T1000 (cell line): Measurements from ENCODE around the gene NANS.
"Not testable (repeated sequence)": the region's sequence is repeated elsewhere in the genome, so short reads cannot be mapped to it uniquely, and the experiment has no call there.

Experiments used
- DNase-seq: peaks from one replicate; lab custom pipeline; 2025; ENCODE audit warnings: mixed read lengths; lab: John Stamatoyannopoulos, UW

NANS gene

DNA sequence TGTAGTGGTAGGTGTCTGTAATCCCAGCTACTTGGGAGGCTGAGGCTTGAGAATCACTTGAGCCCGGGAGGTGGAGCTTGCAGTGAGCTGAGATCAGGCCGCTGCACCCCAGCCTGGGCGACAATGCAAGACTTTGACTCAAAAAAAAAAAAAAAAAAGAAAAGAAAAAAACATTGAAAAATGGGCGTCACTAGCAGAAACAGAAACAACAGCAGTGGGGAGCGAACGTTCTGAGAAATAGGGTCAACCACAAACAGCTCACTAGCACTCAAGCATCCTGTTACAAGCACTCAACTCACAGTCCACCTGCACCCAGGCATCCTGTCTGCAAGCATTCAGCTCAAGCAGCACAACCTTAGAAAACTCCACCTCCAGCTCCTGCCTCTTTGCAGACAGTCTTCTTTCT, 45.3 kb downstream of the NANS start:
- no peak for DNase-seq

DNA sequence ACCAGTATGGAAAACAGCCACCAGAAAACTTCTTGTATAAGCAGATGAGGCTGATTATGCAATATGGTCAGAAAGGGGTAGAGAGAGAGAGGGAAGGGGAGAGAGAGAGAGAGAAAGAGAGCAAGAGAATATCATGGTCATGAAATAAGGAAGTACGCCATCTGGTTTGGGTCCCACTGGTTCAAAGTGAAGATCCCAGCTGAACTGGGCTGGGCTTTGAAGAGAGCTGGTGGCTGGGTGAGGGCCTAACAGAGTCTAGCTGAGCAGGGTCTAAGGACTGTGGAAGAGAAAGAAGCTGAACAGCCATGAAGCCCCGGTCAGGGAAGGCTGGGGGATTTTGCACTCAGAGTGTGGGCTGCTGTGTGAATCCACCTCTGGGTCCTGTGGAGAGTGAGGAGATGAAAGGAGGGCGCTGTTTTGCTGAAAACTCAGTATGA, 47.9 kb downstream of the NANS start:
- DNase-seq: no peak

DNA sequence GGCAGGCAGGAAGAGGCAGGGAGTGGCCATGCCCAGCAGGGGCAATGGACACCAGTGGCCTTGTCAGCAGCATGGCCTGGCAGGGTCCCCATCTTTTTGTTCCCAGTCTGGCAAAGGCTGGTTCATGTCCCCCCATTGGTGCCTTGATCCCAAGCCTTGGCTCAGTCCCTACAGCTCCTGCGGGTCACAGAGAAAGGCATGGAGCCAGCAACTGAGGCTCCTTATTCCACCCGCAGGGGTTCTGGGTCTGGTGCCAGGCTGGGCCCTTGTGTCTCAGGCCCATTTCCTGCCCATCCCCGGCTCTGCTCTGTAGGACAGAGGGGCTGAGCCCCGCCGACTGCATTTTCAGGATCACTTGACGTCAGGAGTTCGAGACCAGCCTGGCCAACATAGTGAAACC, 48.5 kb downstream of the NANS start:
- DNase-seq: no peak

DNA sequence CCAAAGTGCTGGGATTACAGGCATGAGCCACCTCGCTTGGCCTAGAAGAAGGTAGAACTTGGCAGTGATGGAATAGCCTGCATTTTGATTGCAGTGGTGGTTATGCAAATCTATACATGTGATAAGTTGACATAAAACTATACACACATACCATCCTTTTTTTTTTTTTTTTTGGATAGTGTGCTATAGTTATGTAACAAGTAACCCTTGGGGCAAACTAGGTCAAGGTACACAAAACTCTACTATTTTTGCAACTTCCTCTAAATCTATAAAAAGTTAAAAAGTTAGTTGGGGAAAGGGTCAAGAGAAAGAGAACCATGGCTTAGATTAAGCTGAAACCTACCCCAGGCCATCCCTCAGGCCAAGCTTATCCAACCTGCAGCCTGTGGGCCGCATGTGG, 51.4 kb downstream of the NANS start:
- no peak for DNase-seq

DNA sequence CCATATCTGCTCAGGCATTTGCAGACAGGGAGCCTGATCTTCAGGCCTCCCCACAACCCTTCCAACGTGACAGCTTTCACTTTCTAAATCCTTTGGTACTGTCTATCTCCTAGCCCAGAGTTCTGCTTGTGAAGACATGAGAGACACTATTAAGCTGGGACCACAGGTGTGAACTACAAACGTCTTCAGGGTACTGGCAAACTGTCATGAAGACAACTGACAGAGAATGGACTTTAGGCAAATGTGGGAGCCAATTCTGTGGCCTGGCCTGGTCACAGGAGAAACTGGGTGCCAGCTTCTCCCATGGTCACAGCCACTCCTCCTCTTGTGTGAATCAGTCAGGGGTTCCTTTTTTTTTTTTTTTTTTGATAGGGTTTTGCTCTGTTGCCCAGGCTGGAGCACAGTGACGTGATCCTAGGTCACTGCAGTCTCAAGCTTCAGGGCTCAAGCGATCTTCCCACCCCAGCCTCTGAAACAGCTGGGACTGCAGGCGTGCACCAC, 52.0 kb downstream of the NANS start:
- DNase-seq: no peak

DNA sequence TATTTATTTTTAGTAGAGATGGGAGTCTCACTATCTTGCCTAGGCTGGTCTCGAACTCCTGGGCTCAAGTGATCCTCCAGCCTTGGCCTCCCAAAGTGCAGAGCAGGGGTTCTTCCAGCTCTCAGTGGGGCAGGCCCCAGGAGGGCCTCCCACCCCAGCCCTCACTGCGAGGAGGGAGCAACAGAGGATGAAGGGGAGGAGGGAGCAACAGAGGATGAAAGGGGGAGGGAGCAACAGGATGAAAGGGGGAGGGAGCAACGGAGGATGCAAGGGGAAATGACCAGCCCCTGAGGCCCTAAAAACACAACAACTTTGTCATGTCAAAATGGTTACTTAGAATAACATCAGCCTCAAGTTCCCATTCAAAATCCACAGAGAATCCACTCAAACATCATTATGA, 52.5 kb downstream of the NANS start:
- DNase-seq: no peak

DNA sequence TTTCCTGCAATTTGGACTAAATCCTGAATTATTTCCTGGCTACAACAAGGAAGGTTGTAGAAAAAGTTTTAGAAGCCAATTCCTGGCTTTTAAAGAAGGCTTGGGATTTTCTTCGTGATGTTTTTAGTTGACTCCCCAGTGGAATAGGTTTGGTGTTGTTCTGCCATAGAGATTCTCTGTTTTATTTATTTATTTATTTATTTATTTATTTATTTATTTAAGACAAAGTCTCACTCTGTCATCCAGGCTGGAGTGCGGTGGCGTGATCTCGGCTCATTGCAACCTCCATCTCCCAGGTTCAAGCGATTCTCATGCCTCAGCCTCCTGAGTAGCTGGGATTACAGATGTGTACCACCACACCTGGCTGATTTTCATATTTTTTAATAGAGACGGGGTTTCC, 60.6 kb downstream of the NANS start:
- not testable (repeated sequence) for DNase-seq

DNA sequence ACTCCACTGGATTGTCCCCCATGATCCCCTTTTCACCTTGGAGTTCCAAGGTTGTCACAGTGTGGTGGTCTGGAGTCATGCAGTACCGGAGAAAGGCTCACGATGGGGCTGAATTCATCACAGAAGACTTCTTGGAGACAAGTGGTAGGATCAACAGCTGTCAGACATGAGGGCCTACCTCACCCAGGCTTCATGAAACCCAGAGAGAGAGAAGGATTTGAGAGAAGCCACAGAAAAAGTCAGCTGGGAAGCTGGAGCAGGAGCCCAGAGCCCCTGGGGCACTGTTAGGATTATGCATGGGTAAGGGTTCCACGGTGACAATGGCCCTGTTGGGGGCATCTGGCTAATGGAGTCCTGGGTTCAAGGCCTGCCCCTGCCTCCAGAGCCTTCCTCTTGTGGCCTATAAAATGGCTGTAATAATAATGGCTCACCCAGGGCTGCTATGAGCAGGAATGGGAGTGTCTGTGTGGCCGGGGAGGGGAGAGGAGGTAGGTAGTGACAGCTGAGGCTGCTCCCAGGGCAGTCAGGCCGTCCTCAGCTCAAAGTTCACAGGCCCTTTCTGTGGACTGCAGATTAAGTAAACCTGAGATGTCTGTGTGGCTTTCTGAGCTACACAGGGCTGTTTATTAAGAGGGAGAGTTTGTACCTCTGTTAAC, 61.6 kb downstream of the NANS start:
- DNase-seq: no peak

DNA sequence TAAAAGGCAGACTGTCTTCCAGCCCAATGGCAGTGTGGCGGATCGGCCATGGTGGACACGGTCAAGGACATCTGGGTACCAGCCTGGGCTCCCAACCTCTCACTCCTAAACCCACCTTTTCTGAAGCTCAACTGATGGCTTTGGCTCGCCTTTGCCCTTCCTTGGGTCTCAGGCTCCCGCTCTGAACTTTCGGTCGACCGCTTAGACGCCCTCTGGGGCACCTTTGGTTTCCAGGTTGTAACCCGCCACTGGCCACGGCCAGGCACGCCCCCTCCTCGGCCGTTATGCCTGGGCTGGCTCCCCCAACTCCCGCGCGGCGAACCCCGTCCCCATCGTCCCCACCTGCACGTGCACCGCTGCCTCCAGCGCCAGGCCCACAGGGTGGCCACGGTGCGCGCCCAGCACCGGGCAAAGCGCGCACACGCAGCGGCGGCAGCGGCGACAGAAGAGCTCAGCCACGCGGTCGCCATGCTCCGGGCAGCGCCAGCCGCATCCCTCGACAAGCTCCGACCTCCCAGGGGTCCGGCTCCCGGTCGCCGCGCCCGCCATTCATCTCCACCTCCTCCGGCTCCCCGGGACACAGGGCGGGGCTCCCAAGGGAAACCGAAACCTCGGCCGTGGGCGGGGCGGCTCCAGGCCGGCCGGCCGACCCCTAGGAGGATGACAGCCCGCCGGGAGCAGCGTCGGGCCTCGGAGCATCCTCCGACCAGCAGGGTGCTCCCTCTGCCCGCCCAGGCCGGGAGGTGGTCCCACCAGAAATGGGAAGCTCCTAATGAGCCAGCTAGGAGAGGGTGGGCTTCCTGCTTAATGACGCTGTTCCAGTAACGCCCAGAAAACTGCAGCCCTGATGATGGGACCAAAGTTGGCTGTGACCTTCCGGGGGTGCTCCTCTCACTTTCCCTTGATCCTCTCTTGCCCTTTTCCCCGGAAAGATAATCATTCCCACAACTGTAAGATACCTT, 62.4 kb downstream of the NANS start, which contains the start of gene TRIM14:
Gene TRIM14, minus strand, starts transcription at position 583 of the 962 bp plus-strand sequence. Its CDS starts 34 bp downstream, at position 549.
- DNase-seq: peak; percentile 12

DNA sequence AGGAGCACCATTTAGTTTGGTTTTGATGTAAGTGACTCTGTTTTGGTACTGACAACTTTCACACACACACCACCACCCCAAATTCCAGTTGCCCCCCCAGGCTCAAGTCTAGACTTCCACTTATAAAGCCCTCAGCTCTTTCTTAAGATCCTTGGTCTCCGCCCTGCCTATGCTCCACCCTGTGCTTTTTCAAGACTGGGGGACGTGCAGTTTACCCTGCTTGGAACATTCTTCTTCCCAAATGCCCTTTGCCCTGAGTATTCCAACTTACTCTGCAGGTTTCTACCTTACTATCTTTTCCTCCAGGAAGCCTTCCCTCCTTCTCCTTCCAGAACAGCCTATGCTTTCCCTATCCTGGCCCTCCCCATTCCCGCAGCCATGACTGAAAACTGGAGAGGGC, 63.9 kb downstream of the NANS start:
- DNase-seq: no peak

DNA sequence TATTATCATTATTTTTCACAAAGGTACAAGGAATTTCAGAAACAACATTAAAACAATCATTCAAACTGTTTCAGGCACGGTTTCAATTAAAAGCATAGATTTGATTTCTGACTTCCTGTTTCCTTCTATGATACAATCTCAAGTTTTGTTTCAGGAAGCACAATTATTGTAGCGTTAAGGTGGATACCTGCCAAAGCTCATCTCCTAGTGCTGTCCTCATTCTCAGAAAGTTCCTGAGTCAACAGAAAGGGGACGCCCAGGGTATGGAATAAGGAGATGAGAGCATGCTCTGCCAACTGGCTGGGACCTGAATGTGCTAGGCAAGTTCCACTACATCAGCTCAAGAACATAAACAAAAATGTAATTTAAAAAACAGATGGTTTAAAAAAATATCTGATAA, 64.5 kb downstream of the NANS start:
- no peak for DNase-seq

DNA sequence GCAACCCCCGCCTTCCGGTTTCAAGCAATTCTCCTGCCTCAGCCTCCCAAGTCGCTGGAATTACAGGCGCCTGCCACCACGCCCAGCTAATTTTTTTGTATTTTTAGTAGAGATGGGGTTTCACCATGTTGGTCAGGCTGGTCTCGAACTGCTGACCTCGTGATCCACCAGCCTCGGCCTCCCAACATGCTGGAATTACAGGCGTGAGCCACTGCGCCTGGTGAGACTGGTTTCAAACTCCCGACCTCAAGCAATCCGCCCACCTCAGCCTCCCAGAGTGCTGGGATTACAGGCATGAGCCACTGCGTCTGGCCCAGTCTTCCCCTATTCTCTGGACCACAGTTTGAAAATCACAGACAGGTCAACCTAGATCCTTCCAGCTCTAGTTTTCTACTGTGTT, 67.6 kb downstream of the NANS start:
- not testable (repeated sequence) for DNase-seq

DNA sequence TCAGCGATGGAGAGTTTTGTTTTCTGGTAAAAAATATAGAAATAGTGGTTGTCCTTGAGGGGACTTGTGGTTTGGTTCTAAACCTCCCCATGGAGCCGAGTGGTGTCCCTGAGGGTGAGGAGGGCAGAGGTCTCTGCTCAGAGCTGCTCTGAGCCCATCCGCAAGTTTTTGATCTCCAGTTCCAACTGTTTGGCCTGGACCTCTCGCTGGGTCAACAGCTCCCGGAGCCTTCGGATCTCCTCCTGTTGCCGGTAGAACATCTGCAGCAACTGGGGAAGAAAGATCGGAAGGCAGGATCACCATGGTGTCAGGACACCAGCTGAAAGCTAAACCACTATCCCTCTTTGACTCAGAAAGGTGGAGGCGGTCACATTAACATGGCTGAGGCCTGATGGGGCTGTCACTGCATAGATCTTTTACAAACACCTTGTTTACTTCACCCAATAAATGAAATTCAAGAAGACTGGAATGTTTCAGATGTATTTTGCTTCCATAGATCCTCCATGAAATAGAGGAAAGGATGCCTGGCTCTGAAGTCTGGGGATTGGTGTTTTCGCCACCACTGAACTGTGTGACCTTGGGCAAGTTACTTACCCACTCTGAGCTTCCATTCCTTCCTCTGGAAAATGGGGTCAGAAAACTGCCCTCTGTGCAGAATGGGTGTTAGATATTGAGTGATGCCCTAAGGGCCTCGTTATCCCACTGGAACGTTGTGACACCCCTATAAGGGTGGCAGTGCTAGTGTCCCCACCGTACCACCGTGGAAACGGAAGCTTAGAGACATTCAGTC, 68.3 kb downstream of the NANS start:
- DNase-seq: no peak

DNA sequence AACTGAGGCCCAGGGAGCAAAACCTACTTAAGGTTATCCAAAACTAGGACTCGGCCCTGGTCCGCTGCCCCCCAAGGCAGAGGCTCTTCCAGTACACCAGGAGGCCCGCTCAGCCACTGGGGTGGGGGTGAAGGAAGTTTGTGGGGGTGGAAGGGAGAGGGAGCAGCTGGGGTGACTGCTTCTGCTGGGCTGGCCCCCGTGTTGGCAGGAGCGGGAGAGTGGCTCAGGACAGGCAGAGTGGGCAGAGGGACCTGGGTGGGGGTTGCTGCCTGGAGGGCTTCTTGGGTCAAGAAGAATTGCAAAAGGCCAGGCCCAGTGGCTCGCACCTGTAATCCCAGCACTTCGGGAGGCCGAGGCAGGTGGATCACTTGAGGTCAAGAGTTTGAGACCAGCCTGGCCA, 70.7 kb downstream of the NANS start:
- DNase-seq: no peak

DNA sequence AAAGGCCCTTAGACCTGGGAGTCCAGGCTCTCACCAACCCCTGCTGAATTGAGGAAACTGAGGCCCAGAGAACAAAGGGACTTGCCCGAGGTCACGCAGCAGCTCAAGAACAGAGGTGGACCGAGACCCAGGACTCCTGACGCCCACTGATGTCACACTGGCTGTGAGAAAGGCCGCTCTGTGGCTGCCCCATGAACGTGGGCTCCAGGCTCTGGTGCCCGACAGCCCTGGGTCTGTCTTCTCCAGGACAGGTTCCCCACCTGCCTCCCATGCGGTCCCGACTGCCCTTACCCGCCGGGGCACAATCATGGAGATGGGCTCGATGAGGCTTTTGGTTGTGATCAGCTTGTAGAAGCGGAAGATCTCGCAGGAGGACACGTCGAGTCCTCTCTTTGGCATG, 71.8 kb downstream of the NANS start:
- no peak for DNase-seq

DNA sequence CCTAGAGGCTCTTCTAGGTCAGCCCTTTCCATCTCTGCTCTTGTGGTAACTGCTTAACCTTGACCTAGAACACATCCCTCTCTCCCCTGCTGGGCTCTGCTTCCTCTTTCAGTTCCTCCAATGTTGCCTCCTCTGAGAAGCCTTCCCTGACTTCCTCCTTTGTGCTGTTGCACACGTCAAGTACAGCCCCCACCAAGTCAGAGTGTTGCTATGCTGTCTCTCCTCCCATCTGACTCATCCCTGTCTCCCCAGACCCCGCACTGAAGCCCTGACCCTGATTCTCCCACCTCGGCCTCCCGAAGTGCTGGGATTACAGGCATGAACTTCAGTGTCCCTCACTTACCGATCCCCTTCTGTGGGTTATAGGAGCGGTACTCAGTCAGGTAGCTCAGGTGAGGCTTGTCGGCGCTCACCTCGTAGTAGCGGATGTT, 72.9 kb downstream of the NANS start:
- DNase-seq: no peak

DNA sequence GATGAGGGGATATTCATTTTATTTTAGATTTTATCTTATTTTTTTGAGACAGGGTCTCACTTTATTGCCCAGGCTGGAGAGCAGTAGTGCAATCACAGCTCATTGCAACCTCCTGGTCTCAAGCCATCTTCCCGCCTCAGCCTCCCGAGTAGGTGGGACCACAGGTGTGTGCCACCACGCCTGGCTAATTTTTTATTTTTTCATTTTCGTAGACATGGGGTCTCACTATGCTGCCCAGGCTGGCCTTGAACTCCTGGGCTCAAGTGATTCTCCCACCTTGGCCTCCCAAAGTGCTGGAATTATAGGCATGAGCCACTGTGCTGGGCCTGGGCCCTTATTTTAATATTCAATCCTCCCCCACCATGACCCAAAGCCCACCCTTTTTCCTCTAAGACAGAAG, 73.5 kb downstream of the NANS start:
- DNase-seq: not testable (repeated sequence)

DNA sequence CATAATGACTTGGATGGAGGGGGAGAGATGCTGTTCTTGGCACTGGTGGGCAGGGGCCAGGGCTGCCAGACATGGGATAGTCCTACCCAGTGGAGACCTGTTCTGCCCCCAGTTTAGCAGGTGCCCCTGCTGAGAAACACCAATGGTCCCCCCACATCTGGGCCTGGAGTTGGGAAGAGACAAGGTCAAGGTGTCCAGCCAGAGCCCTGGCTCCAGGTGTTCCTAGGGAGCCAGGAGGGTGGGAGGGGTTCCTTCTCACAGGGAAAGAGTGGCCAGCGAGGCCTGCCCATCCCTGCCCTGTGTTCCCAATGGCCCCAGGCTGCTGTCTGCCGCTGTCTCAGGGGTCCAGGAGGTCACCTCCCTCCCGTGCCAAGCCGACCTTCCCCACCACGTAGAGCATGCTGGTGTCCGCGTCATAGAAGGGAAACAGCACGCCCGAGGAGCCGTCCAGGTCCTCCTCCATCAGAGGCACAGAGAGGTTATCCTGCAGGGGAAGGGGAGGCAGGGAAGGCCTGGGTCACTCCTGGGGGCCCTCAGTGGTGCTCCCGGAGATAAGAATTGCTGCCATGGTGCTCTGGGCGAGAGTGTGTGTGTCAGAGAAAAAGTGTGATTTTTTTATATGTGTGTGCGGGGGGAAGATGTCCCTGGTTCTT, 74.2 kb downstream of the NANS start:
- DNase-seq: no peak

DNA sequence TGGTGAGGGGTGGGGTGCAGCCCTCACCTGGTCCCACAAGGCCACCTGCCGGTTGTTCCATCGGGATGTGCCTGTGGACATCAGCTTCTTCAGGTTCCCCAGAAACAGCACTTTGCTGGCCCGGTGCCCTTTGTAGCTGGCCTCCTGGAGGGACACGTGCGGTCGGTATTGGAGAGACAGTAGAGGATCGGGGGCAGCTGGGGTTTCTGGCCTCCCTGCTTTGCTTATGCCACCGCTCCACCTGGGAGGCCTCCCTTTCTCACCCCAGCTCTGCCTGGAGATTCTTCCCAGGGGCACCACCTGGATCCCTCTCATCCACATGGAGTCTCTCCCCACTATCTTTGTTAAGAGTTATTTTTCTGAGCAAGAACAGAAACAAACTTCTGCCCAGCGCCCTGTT, 75.6 kb downstream of the NANS start:
- DNase-seq: no peak
